Peyer's patch (tissue), 4 donors: Measurements from ENCODE around the gene STK39. TPM values are rescaled to one million over a fixed set of nuclear protein-coding genes. Genes with fewer than 3 reads are reported as not detected.

ENCODE experiments used
- DNase-seq, 3 donors: peaks; one replicate each; pipeline ENCODE4 v3.0.0-alpha.2; 2017 to 2019
- H3K27ac ChIP-seq, 4 donors: fragments of 200-600 bp; sonication (generic); one replicate each; pipeline ENCODE4 v1.5.1; 2016 to 2019
- H3K27me3 ChIP-seq, 2 donors: fragments of 200-600 bp; sonication (generic); one replicate each; pipeline ENCODE4 v1.5.1; 2019
- H3K36me3 ChIP-seq, 3 donors: fragments of 200-600 bp; sonication (generic); one replicate each; pipeline ENCODE4 v1.5.1; 2016 to 2019
- H3K4me1 ChIP-seq, 4 donors: fragments of 200-600 bp; sonication (generic); one replicate each; pipeline ENCODE4 v1.5.1; 2016 to 2019
- H3K4me3 ChIP-seq, 4 donors: fragments of 200-600 bp; sonication (generic); 1 replicate in 3 of 4; 2 replicates in 1 of 4; pipeline ENCODE4 v1.5.1; 2016 to 2019; ENCODE audit warnings: mild to moderate bottlenecking in 1 of 4
- H3K9me3 ChIP-seq, 4 donors: fragments of 200-600 bp; sonication (generic); one replicate each; pipeline ENCODE4 v1.5.1; 2016 to 2019; ENCODE audit warnings: mild to moderate bottlenecking in 1 of 4
- CTCF ChIP-seq, 6 experiments: fragments of 450-650 bp in 4 of 6; fragments of 200-600 bp in 2 of 6; sonication (generic) in 1 of 6; IDR thresholded peaks; one replicate each; pipeline ENCODE4 v1.5.1; 2017 to 2019; ENCODE audit warnings: antibody characterized with exemption in 6 of 6, mild to moderate bottlenecking in 3 of 6, moderate library complexity in 1 of 6
- POLR2A ChIP-seq, 2 donors: fragments of 450-650 bp; IDR thresholded peaks; one replicate each; pipeline ENCODE4 v1.5.1; 2017; ENCODE audit warnings: antibody characterized with exemption in 2 of 2, mild to moderate bottlenecking in 2 of 2, moderate library complexity in 2 of 2
- total RNA-seq, 4 donors: library from RNA; depleted of rRNA; stranded (reverse); fragments of >200 nt; gene quantifications; one replicate each; pipeline ENCODE4 v1.1.0, GENCODE V29; 2016

The STK39 gene
- total RNA-seq, 4 donors from 2014 or later: 39.6 to 55.9 (median 51.0) TPM

- H3K27me3 ChIP-seq: no peaks in the 10 kb centered on the region
- H3K27ac ChIP-seq: no peak overlapping the region
- no peaks in the 10 kb centered on the region for H3K36me3 ChIP-seq
- TF ChIP-seq POLR2A (IDR thresholded peaks at IDR 0.05): no peak
- no peak for TF ChIP-seq CTCF (IDR thresholded peaks at IDR 0.05)
- H3K9me3 ChIP-seq: no peaks in the 10 kb centered on the region
- H3K4me1 ChIP-seq: peaks cover 0 to 27% (median 4%) of the 10 kb centered on the region in 4 donors
- DNase-seq: no peak
- H3K4me3 ChIP-seq: no peak overlapping the region
Measured at GRCh38 chr2:168243061-168243460, 4.3 kb downstream of the STK39 start.

GRCh38 chr2:168241746-168242145 is 5.6 kb downstream of the STK39 start:
- Histone ChIP-seq H3K27me3 (no peaks in the 10 kb centered on the region), H3K36me3 (no peaks in the 10 kb centered on the region), H3K4me3 (no peak overlapping the region), H3K9me3 (no peaks in the 10 kb centered on the region), H3K4me1 (peaks cover 0 to 27% (median 3%) of the 10 kb centered on the region in 4 donors), H3K27ac (no peak overlapping the region)
- DNase-seq: no peak
- TF ChIP-seq POLR2A (IDR thresholded peaks at IDR 0.05): no peak
- TF ChIP-seq CTCF (IDR thresholded peaks at IDR 0.05): no peak

- TF ChIP-seq POLR2A (IDR thresholded peaks at IDR 0.05): no peak
- TF ChIP-seq CTCF (IDR thresholded peaks at IDR 0.05): no peak
- no peak overlapping the region for H3K27ac ChIP-seq
- peaks cover 0 to 27% (median 3%) of the 10 kb centered on the region in 4 donors for H3K4me1 ChIP-seq
- H3K27me3 ChIP-seq: no peaks in the 10 kb centered on the region
- no peaks in the 10 kb centered on the region for H3K9me3 ChIP-seq
- no peaks in the 10 kb centered on the region for H3K36me3 ChIP-seq
- no peak overlapping the region for H3K4me3 ChIP-seq
- no peak for DNase-seq
Measured at GRCh38 chr2:168241208-168241607, 6.2 kb downstream of the STK39 start.

- no peaks in the 10 kb centered on the region for H3K36me3 ChIP-seq
- H3K4me1 ChIP-seq: peaks cover 0 to 9% (median under 1%) of the 10 kb centered on the region in 4 donors
- H3K27me3 ChIP-seq: no peaks in the 10 kb centered on the region
- H3K27ac ChIP-seq: no peak overlapping the region
- H3K9me3 ChIP-seq: no peaks in the 10 kb centered on the region
- no peak for TF ChIP-seq CTCF (IDR thresholded peaks at IDR 0.05)
- TF ChIP-seq POLR2A (IDR thresholded peaks at IDR 0.05): no peak
- DNase-seq: no peak
- no peak overlapping the region for H3K4me3 ChIP-seq
Measured at GRCh38 chr2:168239281-168239680, 8.1 kb downstream of the STK39 start.

GRCh38 chr2:168237741-168238140 is 9.7 kb downstream of the STK39 start:
- H3K27me3 ChIP-seq: no peaks in the 10 kb centered on the region
- H3K4me1 ChIP-seq: no peaks in the 10 kb centered on the region
- DNase-seq: no peak
- no peaks in the 10 kb centered on the region for H3K36me3 ChIP-seq
- no peaks in the 10 kb centered on the region for H3K9me3 ChIP-seq
- H3K4me3 ChIP-seq: no peak overlapping the region
- TF ChIP-seq POLR2A (IDR thresholded peaks at IDR 0.05): no peak
- TF ChIP-seq CTCF (IDR thresholded peaks at IDR 0.05): no peak
- H3K27ac ChIP-seq: no peak overlapping the region
